WTC11 (cell line): Measurements from ENCODE around the gene TMEM8B. TPM values are rescaled to one million over a fixed set of nuclear protein-coding genes. Genes with fewer than 3 reads are reported as not detected.

Experiments used
- ATAC-seq: fragments of 200-7000 bp; cut with Tn5 transposase; 2 replicates; pipeline ENCODE4 v1.10.0; 2021; ENCODE audit warnings: mild to moderate bottlenecking, moderate library complexity
- CTCF ChIA-PET: fragments of 300-600 bp; sonication (Branson Sonifier 250); formaldehyde crosslinking; loops from one replicate; lab custom pipeline; 2021; ENCODE audit warnings: antibody characterized with exemption; lab: Charles Lee
- POLR2A ChIA-PET: fragments of 350-600 bp; sonication (Branson Sonifier 250); formaldehyde crosslinking; loops from one replicate; lab custom pipeline; 2021; ENCODE audit warnings: antibody characterized with exemption; lab: Charles Lee
- DNase-seq: peaks from one replicate; pipeline ENCODE4 v3.0.0; 2021; ENCODE audit warnings: low spot score
- H3K27ac Mint-ChIP-seq: 2 replicates; pipeline ENCODE4 v1.8.0; 2021; ENCODE audit warnings: mixed read lengths
- H3K27me3 Mint-ChIP-seq: 2 replicates; pipeline ENCODE4 v1.8.0; 2021; ENCODE audit warnings: low read depth, mild to moderate bottlenecking, moderate library complexity, mixed read lengths
- H3K36me3 Mint-ChIP-seq: 2 replicates; pipeline ENCODE4 v1.8.0; 2021; ENCODE audit warnings: mixed read lengths
- H3K4me1 Mint-ChIP-seq: 2 replicates; pipeline ENCODE4 v1.8.0; 2022; ENCODE audit warnings: mixed read lengths
- H3K4me3 Mint-ChIP-seq: 2 replicates; pipeline ENCODE4 v1.8.0; 2021; ENCODE audit warnings: mild to moderate bottlenecking, moderate library complexity, mixed read lengths
- H3K9me3 Mint-ChIP-seq: 2 replicates; pipeline ENCODE4 v1.8.0; 2021; ENCODE audit warnings: mixed read lengths
- CREB1 ChIP-seq: sonication (generic); formaldehyde crosslinking; IDR thresholded peaks from 2 replicates; pipeline ENCODE4 v1.8.0; 2023; ENCODE audit warnings: mild to moderate bottlenecking, missing genetic modification reagents
- EMX1 ChIP-seq: fragments of 250-450 bp; sonication (Bioruptor Pico); IDR thresholded peaks from 2 replicates; pipeline ENCODE4 v1.8.0; 2021; ENCODE audit warnings: mild to moderate bottlenecking
- ERG ChIP-seq: fragments of 250-450 bp; sonication (Bioruptor Pico); IDR thresholded peaks from 2 replicates; pipeline ENCODE4 v1.8.0; 2021; ENCODE audit warnings: mild to moderate bottlenecking
- FOXJ3 ChIP-seq: sonication (generic); formaldehyde crosslinking; IDR thresholded peaks from 2 replicates; pipeline ENCODE4 v1.9.0; 2021; ENCODE audit warnings: missing genetic modification reagents, mild to moderate bottlenecking, borderline replicate concordance
- FOXK1 ChIP-seq: sonication (generic); formaldehyde crosslinking; IDR thresholded peaks from 2 replicates; pipeline ENCODE4 v1.8.0; 2022; ENCODE audit warnings: mild to moderate bottlenecking, moderate library complexity, missing genetic modification reagents
- GRHL2 ChIP-seq: fragments of 250-450 bp; sonication (Bioruptor Pico); IDR thresholded peaks from 2 replicates; pipeline ENCODE4 v1.8.0; 2022; ENCODE audit warnings: mild to moderate bottlenecking, moderate library complexity; ENCODE audit not compliant: insufficient replicate concordance, severe bottlenecking
- HMGA2 ChIP-seq: fragments of 250-450 bp; sonication (Bioruptor Pico); IDR thresholded peaks from 2 replicates; pipeline ENCODE4 v1.4.0; 2021; ENCODE audit warnings: mild to moderate bottlenecking, moderate library complexity
- HMGXB4 ChIP-seq: sonication (generic); formaldehyde crosslinking; IDR thresholded peaks from 2 replicates; pipeline ENCODE4 v1.8.1; 2023; ENCODE audit warnings: mild to moderate bottlenecking, moderate library complexity, missing genetic modification reagents
- JAZF1 ChIP-seq: fragments of 250-450 bp; sonication (Bioruptor Pico); IDR thresholded peaks from 2 replicates; pipeline ENCODE4 v1.9.0; 2021; ENCODE audit warnings: moderate library complexity, mild to moderate bottlenecking, inconsistent platforms
- NFYB ChIP-seq: sonication (generic); formaldehyde crosslinking; conservative IDR thresholded peaks from 2 replicates; pipeline ENCODE4 v1.8.0; 2022; ENCODE audit warnings: low read depth, missing genetic modification reagents
- SMAD4 ChIP-seq: sonication (generic); formaldehyde crosslinking; IDR thresholded peaks from 2 replicates; pipeline ENCODE4 v1.8.0; 2022; ENCODE audit warnings: mild to moderate bottlenecking, missing genetic modification reagents
- TP53 ChIP-seq: sonication (generic); formaldehyde crosslinking; IDR thresholded peaks from 2 replicates; pipeline ENCODE4 v1.8.1; 2023; ENCODE audit warnings: mild to moderate bottlenecking, missing genetic modification reagents
- USF1 ChIP-seq: sonication (generic); formaldehyde crosslinking; IDR thresholded peaks from 2 replicates; pipeline ENCODE4 v1.8.0; 2022; ENCODE audit warnings: mild to moderate bottlenecking, missing genetic modification reagents
- ZMAT4 ChIP-seq: fragments of 250-450 bp; sonication (Bioruptor Pico); IDR thresholded peaks from 2 replicates; pipeline ENCODE4 v1.9.0; 2021; ENCODE audit warnings: mild to moderate bottlenecking
- ZNF138 ChIP-seq: sonication (generic); formaldehyde crosslinking; conservative IDR thresholded peaks from 2 replicates; pipeline ENCODE4 v1.8.1; 2022; ENCODE audit warnings: mild to moderate bottlenecking, moderate library complexity, missing genetic modification reagents
- ZNF232 ChIP-seq: sonication (generic); formaldehyde crosslinking; IDR thresholded peaks from 2 replicates; pipeline ENCODE4 v1.8.0; 2022; ENCODE audit warnings: mild to moderate bottlenecking, missing genetic modification reagents
- ZNF263 ChIP-seq: sonication (generic); formaldehyde crosslinking; IDR thresholded peaks from 2 replicates; pipeline ENCODE4 v1.8.1; 2022; ENCODE audit warnings: low read depth, mild to moderate bottlenecking, moderate library complexity, missing genetic modification reagents
- total RNA-seq: library from RNA; stranded (reverse); gene quantifications from 3 replicates; pipeline ENCODE4 v1.2.3, GENCODE V29; 2021
- TF ChIP-seq, protein P1 (sequence below): fragments of 200-600 bp; IDR thresholded peaks from 2 replicates; pipeline ENCODE4 v1.8.0; 2022; ENCODE audit warnings: antibody characterized with exemption
- TF ChIP-seq, protein P2 (sequence below): sonication (generic); formaldehyde crosslinking; IDR thresholded peaks from 2 replicates; pipeline ENCODE4 v1.8.1; 2023; ENCODE audit warnings: mild to moderate bottlenecking, missing genetic modification reagents, borderline replicate concordance
- TF ChIP-seq, protein P3 (sequence below): sonication (generic); formaldehyde crosslinking; IDR thresholded peaks from 2 replicates; pipeline ENCODE4 v1.8.0; 2022; ENCODE audit warnings: missing genetic modification reagents

TMEM8B gene
- total RNA-seq, 1 experiment from 2014 or later, result 9.5 TPM

DNA sequence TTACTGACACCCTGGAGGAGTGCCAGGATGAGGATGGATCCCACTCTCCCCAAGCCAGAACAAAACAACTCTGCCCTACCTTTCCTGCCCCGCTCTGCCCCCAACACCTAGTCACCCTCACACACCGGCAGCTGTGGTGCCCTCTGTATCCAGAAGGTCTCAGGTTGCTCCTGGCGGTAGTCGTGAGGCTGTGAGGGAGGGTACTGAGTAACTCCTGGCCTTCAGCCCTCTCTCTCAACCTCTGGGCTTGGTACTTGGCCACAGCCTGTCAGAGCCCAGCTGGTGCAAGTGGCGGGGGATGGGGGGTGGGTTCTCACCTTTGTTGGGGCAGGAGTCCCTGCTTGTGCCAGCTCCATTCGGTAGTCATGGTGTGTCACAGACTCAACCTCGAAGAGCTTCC, 18.9 kb upstream of the TMEM8B start:
- Mint-ChIP-seq H3K9me3 (no peaks in the 10 kb centered on the region), H3K4me3 (no peak overlapping the region), H3K27me3 (no peaks in the 10 kb centered on the region), H3K27ac (no peak overlapping the region), H3K4me1 (peaks cover 24% of the 10 kb centered on the region), H3K36me3 (no peaks in the 10 kb centered on the region)
- DNase-seq (no peak), ATAC-seq (no peak)
- TF ChIP-seq ZNF263 (CRISPR knock-in tag), result no peak
- TF ChIP-seq CREB1 (CRISPR knock-in tag), result no peak
- no peak for TF ChIP-seq FOXK1 (CRISPR knock-in tag)
- TF ChIP-seq ZMAT4 (CRISPR knock-in tag), result no peak
- no peak for TF ChIP-seq HMGXB4 (CRISPR knock-in tag)
- TF ChIP-seq GRHL2 (CRISPR knock-in tag), result no peak
- TF ChIP-seq NFYB (CRISPR knock-in tag), result no peak
- TF ChIP-seq SMAD4 (CRISPR knock-in tag), result no peak
- TF ChIP-seq, protein P1, sequence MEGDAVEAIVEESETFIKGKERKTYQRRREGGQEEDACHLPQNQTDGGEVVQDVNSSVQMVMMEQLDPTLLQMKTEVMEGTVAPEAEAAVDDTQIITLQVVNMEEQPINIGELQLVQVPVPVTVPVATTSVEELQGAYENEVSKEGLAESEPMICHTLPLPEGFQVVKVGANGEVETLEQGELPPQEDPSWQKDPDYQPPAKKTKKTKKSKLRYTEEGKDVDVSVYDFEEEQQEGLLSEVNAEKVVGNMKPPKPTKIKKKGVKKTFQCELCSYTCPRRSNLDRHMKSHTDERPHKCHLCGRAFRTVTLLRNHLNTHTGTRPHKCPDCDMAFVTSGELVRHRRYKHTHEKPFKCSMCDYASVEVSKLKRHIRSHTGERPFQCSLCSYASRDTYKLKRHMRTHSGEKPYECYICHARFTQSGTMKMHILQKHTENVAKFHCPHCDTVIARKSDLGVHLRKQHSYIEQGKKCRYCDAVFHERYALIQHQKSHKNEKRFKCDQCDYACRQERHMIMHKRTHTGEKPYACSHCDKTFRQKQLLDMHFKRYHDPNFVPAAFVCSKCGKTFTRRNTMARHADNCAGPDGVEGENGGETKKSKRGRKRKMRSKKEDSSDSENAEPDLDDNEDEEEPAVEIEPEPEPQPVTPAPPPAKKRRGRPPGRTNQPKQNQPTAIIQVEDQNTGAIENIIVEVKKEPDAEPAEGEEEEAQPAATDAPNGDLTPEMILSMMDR, result no peak
- TF ChIP-seq USF1, result no peak
- no peak for TF ChIP-seq EMX1 (CRISPR knock-in tag)
- no peak for TF ChIP-seq HMGA2 (CRISPR knock-in tag)
- no peak for TF ChIP-seq ZNF232 (CRISPR knock-in tag)
- TF ChIP-seq, protein P2, sequence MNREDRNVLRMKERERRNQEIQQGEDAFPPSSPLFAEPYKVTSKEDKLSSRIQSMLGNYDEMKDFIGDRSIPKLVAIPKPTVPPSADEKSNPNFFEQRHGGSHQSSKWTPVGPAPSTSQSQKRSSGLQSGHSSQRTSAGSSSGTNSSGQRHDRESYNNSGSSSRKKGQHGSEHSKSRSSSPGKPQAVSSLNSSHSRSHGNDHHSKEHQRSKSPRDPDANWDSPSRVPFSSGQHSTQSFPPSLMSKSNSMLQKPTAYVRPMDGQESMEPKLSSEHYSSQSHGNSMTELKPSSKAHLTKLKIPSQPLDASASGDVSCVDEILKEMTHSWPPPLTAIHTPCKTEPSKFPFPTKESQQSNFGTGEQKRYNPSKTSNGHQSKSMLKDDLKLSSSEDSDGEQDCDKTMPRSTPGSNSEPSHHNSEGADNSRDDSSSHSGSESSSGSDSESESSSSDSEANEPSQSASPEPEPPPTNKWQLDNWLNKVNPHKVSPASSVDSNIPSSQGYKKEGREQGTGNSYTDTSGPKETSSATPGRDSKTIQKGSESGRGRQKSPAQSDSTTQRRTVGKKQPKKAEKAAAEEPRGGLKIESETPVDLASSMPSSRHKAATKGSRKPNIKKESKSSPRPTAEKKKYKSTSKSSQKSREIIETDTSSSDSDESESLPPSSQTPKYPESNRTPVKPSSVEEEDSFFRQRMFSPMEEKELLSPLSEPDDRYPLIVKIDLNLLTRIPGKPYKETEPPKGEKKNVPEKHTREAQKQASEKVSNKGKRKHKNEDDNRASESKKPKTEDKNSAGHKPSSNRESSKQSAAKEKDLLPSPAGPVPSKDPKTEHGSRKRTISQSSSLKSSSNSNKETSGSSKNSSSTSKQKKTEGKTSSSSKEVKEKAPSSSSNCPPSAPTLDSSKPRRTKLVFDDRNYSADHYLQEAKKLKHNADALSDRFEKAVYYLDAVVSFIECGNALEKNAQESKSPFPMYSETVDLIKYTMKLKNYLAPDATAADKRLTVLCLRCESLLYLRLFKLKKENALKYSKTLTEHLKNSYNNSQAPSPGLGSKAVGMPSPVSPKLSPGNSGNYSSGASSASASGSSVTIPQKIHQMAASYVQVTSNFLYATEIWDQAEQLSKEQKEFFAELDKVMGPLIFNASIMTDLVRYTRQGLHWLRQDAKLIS (CRISPR knock-in tag), result no peak
- TF ChIP-seq JAZF1 (CRISPR knock-in tag), result no peak
- no peak for TF ChIP-seq ZNF138 (CRISPR knock-in tag)
- TF ChIP-seq TP53 (CRISPR knock-in tag), result no peak
- TF ChIP-seq ERG (CRISPR knock-in tag), result no peak
- TF ChIP-seq, protein P3, sequence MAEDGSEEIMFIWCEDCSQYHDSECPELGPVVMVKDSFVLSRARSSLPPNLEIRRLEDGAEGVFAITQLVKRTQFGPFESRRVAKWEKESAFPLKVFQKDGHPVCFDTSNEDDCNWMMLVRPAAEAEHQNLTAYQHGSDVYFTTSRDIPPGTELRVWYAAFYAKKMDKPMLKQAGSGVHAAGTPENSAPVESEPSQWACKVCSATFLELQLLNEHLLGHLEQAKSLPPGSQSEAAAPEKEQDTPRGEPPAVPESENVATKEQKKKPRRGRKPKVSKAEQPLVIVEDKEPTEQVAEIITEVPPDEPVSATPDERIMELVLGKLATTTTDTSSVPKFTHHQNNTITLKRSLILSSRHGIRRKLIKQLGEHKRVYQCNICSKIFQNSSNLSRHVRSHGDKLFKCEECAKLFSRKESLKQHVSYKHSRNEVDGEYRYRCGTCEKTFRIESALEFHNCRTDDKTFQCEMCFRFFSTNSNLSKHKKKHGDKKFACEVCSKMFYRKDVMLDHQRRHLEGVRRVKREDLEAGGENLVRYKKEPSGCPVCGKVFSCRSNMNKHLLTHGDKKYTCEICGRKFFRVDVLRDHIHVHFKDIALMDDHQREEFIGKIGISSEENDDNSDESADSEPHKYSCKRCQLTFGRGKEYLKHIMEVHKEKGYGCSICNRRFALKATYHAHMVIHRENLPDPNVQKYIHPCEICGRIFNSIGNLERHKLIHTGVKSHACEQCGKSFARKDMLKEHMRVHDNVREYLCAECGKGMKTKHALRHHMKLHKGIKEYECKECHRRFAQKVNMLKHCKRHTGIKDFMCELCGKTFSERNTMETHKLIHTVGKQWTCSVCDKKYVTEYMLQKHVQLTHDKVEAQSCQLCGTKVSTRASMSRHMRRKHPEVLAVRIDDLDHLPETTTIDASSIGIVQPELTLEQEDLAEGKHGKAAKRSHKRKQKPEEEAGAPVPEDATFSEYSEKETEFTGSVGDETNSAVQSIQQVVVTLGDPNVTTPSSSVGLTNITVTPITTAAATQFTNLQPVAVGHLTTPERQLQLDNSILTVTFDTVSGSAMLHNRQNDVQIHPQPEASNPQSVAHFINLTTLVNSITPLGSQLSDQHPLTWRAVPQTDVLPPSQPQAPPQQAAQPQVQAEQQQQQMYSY, result no peak
- no peak for TF ChIP-seq FOXJ3 (CRISPR knock-in tag)
- ChIA-PET CTCF (interaction anchor here (6.1 kb wide), 1 partner anchor 19 kb away, joined by 143 read pairs; the partner anchor contains the start of gene NPR2), POLR2A (no interaction called here)
